Suprapubic skin (tissue), 4 donors: ENCODE results near the gene WDTC1.

Source experiments
- POLR2A ChIP-seq, 2 donors: fragments of 450-650 bp; IDR thresholded peaks; one replicate each; pipeline ENCODE4 v1.6.1; 2017; ENCODE audit warnings: antibody characterized with exemption in 2 of 2, mild to moderate bottlenecking in 2 of 2, moderate library complexity in 2 of 2
- POLR2AphosphoS5 ChIP-seq, 3 donors: sonication (generic); formaldehyde crosslinking; IDR thresholded peaks; one replicate each; pipeline ENCODE4 v1.6.1; 2017; ENCODE audit warnings: antibody characterized with exemption in 3 of 3
- TF ChIP-seq, protein P1 (sequence below), 2 donors: fragments of 200-600 bp in 1 of 2; fragments of 450-650 bp in 1 of 2; sonication (generic) in 1 of 2; IDR thresholded peaks; one replicate each; pipeline ENCODE4 v1.5.1; 2016 to 2019; ENCODE audit warnings: antibody characterized with exemption in 2 of 2, mild to moderate bottlenecking in 1 of 2, moderate library complexity in 1 of 2

DNA sequence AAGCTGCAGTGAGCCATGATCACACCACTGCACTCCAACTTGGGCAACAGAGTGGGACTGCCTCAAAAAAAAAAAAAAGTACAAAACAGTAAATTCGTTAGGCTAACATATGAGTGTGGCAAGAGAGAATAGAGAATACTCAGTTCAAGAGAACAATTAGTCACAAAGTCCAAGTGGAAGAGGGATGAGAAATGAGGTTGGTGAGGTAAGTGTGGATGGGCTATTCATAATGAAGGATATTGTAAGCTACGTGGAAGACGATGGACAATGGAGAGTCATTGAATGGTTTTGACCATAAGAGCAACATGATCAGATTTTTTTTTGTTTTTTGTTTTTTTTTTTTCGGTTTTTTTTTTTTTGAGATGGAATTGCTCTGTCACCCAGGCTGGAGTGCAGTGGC, 34.8 kb downstream of the WDTC1 start:
- TF ChIP-seq, protein P1, sequence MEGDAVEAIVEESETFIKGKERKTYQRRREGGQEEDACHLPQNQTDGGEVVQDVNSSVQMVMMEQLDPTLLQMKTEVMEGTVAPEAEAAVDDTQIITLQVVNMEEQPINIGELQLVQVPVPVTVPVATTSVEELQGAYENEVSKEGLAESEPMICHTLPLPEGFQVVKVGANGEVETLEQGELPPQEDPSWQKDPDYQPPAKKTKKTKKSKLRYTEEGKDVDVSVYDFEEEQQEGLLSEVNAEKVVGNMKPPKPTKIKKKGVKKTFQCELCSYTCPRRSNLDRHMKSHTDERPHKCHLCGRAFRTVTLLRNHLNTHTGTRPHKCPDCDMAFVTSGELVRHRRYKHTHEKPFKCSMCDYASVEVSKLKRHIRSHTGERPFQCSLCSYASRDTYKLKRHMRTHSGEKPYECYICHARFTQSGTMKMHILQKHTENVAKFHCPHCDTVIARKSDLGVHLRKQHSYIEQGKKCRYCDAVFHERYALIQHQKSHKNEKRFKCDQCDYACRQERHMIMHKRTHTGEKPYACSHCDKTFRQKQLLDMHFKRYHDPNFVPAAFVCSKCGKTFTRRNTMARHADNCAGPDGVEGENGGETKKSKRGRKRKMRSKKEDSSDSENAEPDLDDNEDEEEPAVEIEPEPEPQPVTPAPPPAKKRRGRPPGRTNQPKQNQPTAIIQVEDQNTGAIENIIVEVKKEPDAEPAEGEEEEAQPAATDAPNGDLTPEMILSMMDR (IDR thresholded peaks at IDR 0.05) = no peak
- TF ChIP-seq POLR2A (IDR thresholded peaks at IDR 0.05) = no peak
- TF ChIP-seq POLR2AphosphoS5 (IDR thresholded peaks at IDR 0.05) = no peak
